Measurements from ENCODE around the gene CHRD. TPM values are rescaled to one million over a fixed set of nuclear protein-coding genes. Genes with fewer than 3 reads are reported as not detected.

Gene CHRD
- total RNA-seq (2014; rRNA removed; shearing (Covaris generic)): 0.11 TPM in 1 of 2 replicates, not detected in the other

GRCh38 chr3:184379358-184380184 is at the start of gene CHRD:
CHRD (plus strand) TSS chr3:184380054; CDS start chr3:184380319, 265 bp downstream.

GRCh38 chr3:184337399-184337714 is 42.5 kb upstream of the CHRD start, which contains the start of gene FAM131A:
FAM131A (plus strand) TSS chr3:184337600; CDS start chr3:184337631, 31 bp downstream.

GRCh38 chr3:184361532-184361931 is 18.3 kb upstream of the CHRD start, which contains the start of the genes CLCN2 and POLR2H:
CLCN2 (minus strand) TSS chr3:184361605; CDS start chr3:184361479, 126 bp downstream.
POLR2H (plus strand) TSS chr3:184361710; CDS start chr3:184363493, 1,783 bp downstream.

GRCh38 chr3:184377882-184378445 is 1.9 kb upstream of the CHRD start, which contains the start of gene THPO:
THPO (minus strand) TSS chr3:184378207; CDS start chr3:184376259, 1,948 bp downstream.

Other genes with a start within 250 kb of the CHRD start
- gene EIF2B5, start 244.7 kb upstream of the CHRD start, total RNA-seq (2014; rRNA removed; shearing (Covaris generic)): 43.3 and 58.9 TPM in 2 replicates
- gene DVL3, start 224.7 kb upstream of the CHRD start, total RNA-seq (2014; rRNA removed; shearing (Covaris generic)): 25.2 and 31.6 TPM in 2 replicates
- gene AP2M1, start 205.2 kb upstream of the CHRD start, total RNA-seq (2014; rRNA removed; shearing (Covaris generic)): 243 and 275 TPM in 2 replicates
- 25.7 and 26.3 TPM in 2 replicates for gene ABCF3, start 193.9 kb upstream of the CHRD start, total RNA-seq (2014; rRNA removed; shearing (Covaris generic))
- 0.15 TPM in 1 of 2 replicates, not detected in the other for gene VWA5B2, start 150.5 kb upstream of the CHRD start, total RNA-seq (2014; rRNA removed; shearing (Covaris generic))
- 34.3 and 51.6 TPM in 2 replicates for gene ALG3, start 131.1 kb upstream of the CHRD start, total RNA-seq (2014; rRNA removed; shearing (Covaris generic))
- 5.9 TPM in 2 replicates for gene EEF1AKMT4, start 130.4 kb upstream of the CHRD start, total RNA-seq (2014; rRNA removed; shearing (Covaris generic))
- 0.23 and 0.40 TPM in 2 replicates for gene CAMK2N2, start 118.5 kb upstream of the CHRD start, total RNA-seq (2014; rRNA removed; shearing (Covaris generic))
- not detected in 2 replicates for gene ECE2, start 104.0 kb upstream of the CHRD start, total RNA-seq (2014; rRNA removed; shearing (Covaris generic))
- 248 and 283 TPM in 2 replicates for gene PSMD2, start 80.8 kb upstream of the CHRD start, total RNA-seq (2014; rRNA removed; shearing (Covaris generic))
- gene EIF4G1, start 65.4 kb upstream of the CHRD start, total RNA-seq (2014; rRNA removed; shearing (Covaris generic)): 320 and 331 TPM in 2 replicates
- gene FAM131A, start 42.5 kb upstream of the CHRD start, total RNA-seq (2014; rRNA removed; shearing (Covaris generic)): 17.6 and 17.9 TPM in 2 replicates
- gene CLCN2, start 18.4 kb upstream of the CHRD start, total RNA-seq (2014; rRNA removed; shearing (Covaris generic)): 14.2 and 16.4 TPM in 2 replicates
- 116 and 132 TPM in 2 replicates for gene POLR2H, start 18.3 kb upstream of the CHRD start, total RNA-seq (2014; rRNA removed; shearing (Covaris generic))
- gene THPO, start 1.8 kb upstream of the CHRD start, total RNA-seq (2014; rRNA removed; shearing (Covaris generic)): not detected in 2 replicates
- 5.0 and 6.7 TPM in 2 replicates for gene EPHB3, start 181.7 kb downstream of the CHRD start, total RNA-seq (2014; rRNA removed; shearing (Covaris generic))

Measured in A375 (cell line).